ENCODE measurements around the gene PNRC1. TPM values are rescaled to one million over a fixed set of nuclear protein-coding genes. Genes with fewer than 3 reads are reported as not detected.

Gene PNRC1
- total and polyA plus RNA-seq, 7 donors, result 74.3 to 552 (median 285) TPM

DNA sequence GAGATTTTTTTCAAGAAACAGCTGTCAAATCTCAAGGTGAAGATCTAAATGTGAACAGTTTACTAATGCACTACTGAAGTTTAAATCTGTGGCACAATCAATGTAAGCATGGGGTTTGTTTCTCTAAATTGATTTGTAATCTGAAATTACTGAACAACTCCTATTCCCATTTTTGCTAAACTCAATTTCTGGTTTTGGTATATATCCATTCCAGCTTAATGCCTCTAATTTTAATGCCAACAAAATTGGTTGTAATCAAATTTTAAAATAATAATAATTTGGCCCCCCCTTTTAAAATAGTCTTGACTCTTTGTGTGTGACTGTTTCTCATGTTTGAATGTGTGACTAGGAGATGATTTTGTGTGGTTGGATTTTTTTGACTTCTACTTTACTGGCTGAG lies 4.0 kb downstream of the PNRC1 start:
- ATAC-seq (no peak), DNase-seq (no peak)
- intact Hi-C loops (cut with DNase I), result loop anchor here in 1 of 2 donors (10.0 kb wide), 1 partner anchor 100 kb away; no protein-coding TSS in a partner anchor
- peak overlapping the region; percentile 56 for H3K27ac ChIP-seq
- H3K27me3 ChIP-seq (ENCODE audit: insufficient read depth in 3 of 3, low read length in 2 of 3), result no peaks in the 10 kb centered on the region
- TF ChIP-seq, protein P1, sequence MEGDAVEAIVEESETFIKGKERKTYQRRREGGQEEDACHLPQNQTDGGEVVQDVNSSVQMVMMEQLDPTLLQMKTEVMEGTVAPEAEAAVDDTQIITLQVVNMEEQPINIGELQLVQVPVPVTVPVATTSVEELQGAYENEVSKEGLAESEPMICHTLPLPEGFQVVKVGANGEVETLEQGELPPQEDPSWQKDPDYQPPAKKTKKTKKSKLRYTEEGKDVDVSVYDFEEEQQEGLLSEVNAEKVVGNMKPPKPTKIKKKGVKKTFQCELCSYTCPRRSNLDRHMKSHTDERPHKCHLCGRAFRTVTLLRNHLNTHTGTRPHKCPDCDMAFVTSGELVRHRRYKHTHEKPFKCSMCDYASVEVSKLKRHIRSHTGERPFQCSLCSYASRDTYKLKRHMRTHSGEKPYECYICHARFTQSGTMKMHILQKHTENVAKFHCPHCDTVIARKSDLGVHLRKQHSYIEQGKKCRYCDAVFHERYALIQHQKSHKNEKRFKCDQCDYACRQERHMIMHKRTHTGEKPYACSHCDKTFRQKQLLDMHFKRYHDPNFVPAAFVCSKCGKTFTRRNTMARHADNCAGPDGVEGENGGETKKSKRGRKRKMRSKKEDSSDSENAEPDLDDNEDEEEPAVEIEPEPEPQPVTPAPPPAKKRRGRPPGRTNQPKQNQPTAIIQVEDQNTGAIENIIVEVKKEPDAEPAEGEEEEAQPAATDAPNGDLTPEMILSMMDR (IDR thresholded peaks at IDR 0.05), result no peak
- peaks cover 0 to 40% of the 10 kb centered on the region in 2 donors for H3K36me3 ChIP-seq (ENCODE audit: insufficient read depth in 1 of 2, low read depth in 1 of 2)
- H3K9me3 ChIP-seq, result no peaks in the 10 kb centered on the region
- H3K4me1 ChIP-seq, result peaks cover 34% of the 10 kb centered on the region
- peak overlapping the region; percentile 98 for H3K4me3 ChIP-seq

DNA sequence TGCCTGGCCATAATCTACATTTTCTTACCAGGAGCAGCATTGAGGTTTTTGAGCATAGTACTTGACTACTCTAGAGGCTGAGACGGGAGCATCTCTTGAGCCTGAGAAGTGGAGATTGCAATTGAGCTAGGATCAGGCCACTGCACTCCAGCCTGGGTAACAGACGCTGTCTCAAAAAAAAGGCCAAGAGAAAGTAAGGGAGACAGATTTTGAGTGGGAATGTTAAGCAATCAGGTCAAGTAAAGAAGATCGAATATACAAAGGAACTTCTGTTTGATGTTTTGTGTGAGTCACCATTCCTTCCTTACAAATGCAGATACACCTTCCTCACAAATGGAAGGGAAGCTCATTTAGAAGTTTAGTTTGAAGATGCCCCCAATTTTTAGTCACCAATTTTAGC lies 4.4 kb downstream of the PNRC1 start:
- H3K27ac ChIP-seq, result peak overlapping the region; percentile 56
- TF ChIP-seq, protein P1 (IDR thresholded peaks at IDR 0.05), result no peak
- ATAC-seq (no peak), DNase-seq (no peak)
- H3K4me3 ChIP-seq, result peak overlapping the region; percentile 98
- intact Hi-C loops (cut with DNase I), result loop anchor here in 1 of 2 donors (10.0 kb wide), 1 partner anchor 100 kb away; no protein-coding TSS in a partner anchor
- peaks cover 0 to 40% of the 10 kb centered on the region in 2 donors for H3K36me3 ChIP-seq (ENCODE audit: insufficient read depth in 1 of 2, low read depth in 1 of 2)
- H3K27me3 ChIP-seq (ENCODE audit: insufficient read depth in 3 of 3, low read length in 2 of 3), result no peaks in the 10 kb centered on the region
- no peaks in the 10 kb centered on the region for H3K9me3 ChIP-seq
- WGBS, 3 donors, result 34 to 50% (median 41%) methylated on average over 3 of the region's 3 CpGs
- H3K4me1 ChIP-seq, result peaks cover 34% of the 10 kb centered on the region

DNA sequence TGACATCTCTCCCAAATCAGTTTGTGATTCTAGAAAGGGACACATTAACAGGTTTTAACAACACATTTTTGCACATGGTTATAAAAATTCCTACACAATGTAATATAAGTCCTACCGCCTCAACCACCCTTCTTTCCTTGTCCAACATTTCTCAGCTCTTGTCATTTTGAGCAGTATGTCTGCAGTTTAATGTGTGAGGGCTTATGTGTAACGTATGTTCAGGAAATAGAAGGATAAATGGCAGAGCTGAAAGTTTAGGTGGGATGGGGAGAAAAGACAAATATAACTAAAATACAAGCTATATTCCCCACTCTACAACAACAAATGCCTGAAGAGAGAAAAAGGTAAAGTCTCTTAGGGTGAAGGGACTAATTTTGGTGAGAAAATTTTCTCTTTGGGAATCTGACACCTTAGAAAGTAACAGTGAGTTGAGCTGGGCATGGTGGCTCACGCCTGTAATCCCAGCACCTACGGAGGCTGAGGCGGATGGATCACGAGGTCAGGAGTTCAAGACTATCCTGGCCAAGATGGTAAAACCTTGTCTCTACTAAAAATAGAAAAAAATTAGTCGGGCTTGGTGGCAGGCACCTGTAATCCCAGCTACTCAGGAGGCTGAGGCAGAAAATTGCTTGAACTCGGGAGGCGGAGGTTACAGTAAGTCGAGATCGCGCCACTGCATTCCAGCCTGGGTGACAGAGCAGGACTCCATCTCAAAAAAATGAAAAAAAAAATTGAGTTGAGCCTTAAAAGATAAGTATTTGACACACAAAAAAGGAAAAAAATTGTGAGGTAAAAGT lies 5.1 kb downstream of the PNRC1 start:
- peak overlapping the region; percentile 98 for H3K4me3 ChIP-seq
- WGBS, 3 donors, result 67 to 85% (median 67%) methylated on average over 12 of the region's 12 CpGs
- no peaks in the 10 kb centered on the region for H3K27me3 ChIP-seq (ENCODE audit: insufficient read depth in 3 of 3, low read length in 2 of 3)
- ATAC-seq (no peak), DNase-seq (no peak)
- TF ChIP-seq, protein P1 (IDR thresholded peaks at IDR 0.05), result no peak
- peaks cover 0 to 40% of the 10 kb centered on the region in 2 donors for H3K36me3 ChIP-seq (ENCODE audit: insufficient read depth in 1 of 2, low read depth in 1 of 2)
- H3K9me3 ChIP-seq, result no peaks in the 10 kb centered on the region
- H3K4me1 ChIP-seq, result peaks cover 34% of the 10 kb centered on the region
- intact Hi-C loops (cut with DNase I), result loop anchor here in 1 of 2 donors (10.0 kb wide), 1 partner anchor 101 kb away; no protein-coding TSS in a partner anchor
- peak overlapping the region; percentile 56 for H3K27ac ChIP-seq

DNA sequence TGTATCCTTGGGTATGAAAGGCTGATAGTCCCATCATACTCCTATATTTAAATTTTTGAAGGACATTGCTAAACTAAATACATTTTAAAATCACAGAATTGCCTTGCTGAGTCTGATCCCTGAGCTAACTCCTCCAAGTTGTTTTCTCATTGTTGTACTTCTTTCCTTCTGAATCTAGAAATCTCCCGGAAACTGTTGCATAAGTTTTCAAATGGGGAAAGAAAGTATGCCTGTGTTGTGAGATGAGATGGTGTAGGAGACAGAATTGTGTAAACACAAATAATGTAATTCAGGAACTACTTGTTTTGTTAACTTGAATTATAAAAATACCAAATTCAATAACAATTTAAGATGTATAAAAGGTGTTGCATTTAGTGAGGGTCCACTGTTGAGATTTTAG lies 7.3 kb downstream of the PNRC1 start:
- Histone ChIP-seq H3K4me3 (no peak overlapping the region), H3K27me3 (ENCODE audit: insufficient read depth in 3 of 3, low read length in 2 of 3) (no peaks in the 10 kb centered on the region), H3K9me3 (no peaks in the 10 kb centered on the region), H3K27ac (peak overlapping the region; percentile 56), H3K36me3 (ENCODE audit: insufficient read depth in 1 of 2, low read depth in 1 of 2) (peaks cover 0 to 33% of the 10 kb centered on the region in 2 donors), H3K4me1 (peaks cover 34% of the 10 kb centered on the region)
- 69 to 76% (median 69%) methylated on average over 1 of the region's 1 CpG for WGBS, 3 donors
- intact Hi-C loops (cut with DNase I), result loop anchor here in 1 of 2 donors (10.0 kb wide), 1 partner anchor 103 kb away; no protein-coding TSS in a partner anchor
- DNase-seq (no peak), ATAC-seq (no peak)
- TF ChIP-seq, protein P1 (IDR thresholded peaks at IDR 0.05), result no peak
